Measurements from ENCODE around the gene FGD3.
A peak's percentile ranks its signal among the peaks of the same experiment; 100 is the strongest.

The FGD3 gene

GRCh38 chr9:93043122-93043521 is 95.8 kb downstream of the FGD3 start:
- in situ Hi-C loops (cut with MboI; ENCODE audit: low sequenced_read_pairs) = no loop called here
- Histone ChIP-seq H3K36me3 (replicated peaks) (no peaks in the 10 kb centered on the region), H3K27me3 (ENCODE audit: low read depth) (no peaks in the 10 kb centered on the region), H3K9me3 (no peaks in the 10 kb centered on the region), H3K4me3 (no peak overlapping the region), H3K4me1 (no peaks in the 10 kb centered on the region)
- DNase-seq (ENCODE audit: low spot score in 2 of 2) = no peak

GRCh38 chr9:93045521-93045920 is 98.2 kb downstream of the FGD3 start:
- H3K9me3 ChIP-seq = no peaks in the 10 kb centered on the region
- H3K4me1 ChIP-seq = no peaks in the 10 kb centered on the region
- H3K27me3 ChIP-seq (ENCODE audit: low read depth) = no peaks in the 10 kb centered on the region
- in situ Hi-C loops (cut with MboI; ENCODE audit: low sequenced_read_pairs) = no loop called here
- H3K36me3 ChIP-seq (replicated peaks) = no peaks in the 10 kb centered on the region
- H3K4me3 ChIP-seq = no peak overlapping the region
- DNase-seq (ENCODE audit: low spot score in 2 of 2) = no peak

GRCh38 chr9:93048566-93049448 is 101.5 kb downstream of the FGD3 start:
- no peak for DNase-seq (ENCODE audit: low spot score in 2 of 2)

GRCh38 chr9:93049491-93049890 is 102.2 kb downstream of the FGD3 start:
- DNase-seq (ENCODE audit: low spot score in 2 of 2) = no peak
- Histone ChIP-seq H3K9me3 (no peaks in the 10 kb centered on the region), H3K27me3 (ENCODE audit: low read depth) (no peaks in the 10 kb centered on the region), H3K4me3 (no peak overlapping the region), H3K36me3 (replicated peaks) (no peaks in the 10 kb centered on the region), H3K4me1 (no peaks in the 10 kb centered on the region)
- in situ Hi-C loops (cut with MboI; ENCODE audit: low sequenced_read_pairs) = no loop called here

More at GRCh38 chr9:93048566-93049448, 101.5 kb downstream of the FGD3 start:
- H3K9me3 ChIP-seq = no peaks in the 10 kb centered on the region
- in situ Hi-C loops (cut with MboI; ENCODE audit: low sequenced_read_pairs) = no loop called here
- H3K27me3 ChIP-seq (ENCODE audit: low read depth) = no peaks in the 10 kb centered on the region
- no peaks in the 10 kb centered on the region for H3K4me1 ChIP-seq
- H3K36me3 ChIP-seq (replicated peaks) = no peaks in the 10 kb centered on the region
- H3K4me3 ChIP-seq = no peak overlapping the region

GRCh38 chr9:93050231-93050630 is 102.9 kb downstream of the FGD3 start:
- H3K36me3 ChIP-seq (replicated peaks) = no peaks in the 10 kb centered on the region
- no peaks in the 10 kb centered on the region for H3K9me3 ChIP-seq
- no peaks in the 10 kb centered on the region for H3K27me3 ChIP-seq (ENCODE audit: low read depth)
- in situ Hi-C loops (cut with MboI; ENCODE audit: low sequenced_read_pairs) = no loop called here
- DNase-seq (ENCODE audit: low spot score in 2 of 2) = no peak
- no peaks in the 10 kb centered on the region for H3K4me1 ChIP-seq
- H3K4me3 ChIP-seq = no peak overlapping the region

GRCh38 chr9:93051680-93052089 is 104.4 kb downstream of the FGD3 start:
- Histone ChIP-seq H3K36me3 (replicated peaks) (no peaks in the 10 kb centered on the region), H3K27me3 (ENCODE audit: low read depth) (no peaks in the 10 kb centered on the region), H3K4me3 (no peak overlapping the region), H3K4me1 (no peaks in the 10 kb centered on the region), H3K9me3 (no peaks in the 10 kb centered on the region)
- in situ Hi-C loops (cut with MboI; ENCODE audit: low sequenced_read_pairs) = no loop called here
- no peak for DNase-seq (ENCODE audit: low spot score in 2 of 2)

- Histone ChIP-seq H3K27me3 (ENCODE audit: low read depth) (no peaks in the 10 kb centered on the region), H3K4me1 (no peaks in the 10 kb centered on the region), H3K9me3 (no peaks in the 10 kb centered on the region), H3K36me3 (replicated peaks) (no peaks in the 10 kb centered on the region), H3K4me3 (no peak overlapping the region)
- no peak for DNase-seq (ENCODE audit: low spot score in 2 of 2)
- in situ Hi-C loops (cut with MboI; ENCODE audit: low sequenced_read_pairs) = no loop called here
These were observed 105.6 kb downstream of the FGD3 start for GRCh38 chr9:93052791-93053540.

- H3K27me3 ChIP-seq (ENCODE audit: low read depth) = no peaks in the 10 kb centered on the region
- in situ Hi-C loops (cut with MboI; ENCODE audit: low sequenced_read_pairs) = no loop called here
- no peaks in the 10 kb centered on the region for H3K9me3 ChIP-seq
- H3K4me3 ChIP-seq = no peak overlapping the region
- DNase-seq (ENCODE audit: low spot score in 2 of 2) = no peak
- H3K4me1 ChIP-seq = no peaks in the 10 kb centered on the region; the same call in 1 of the 2 replicates
- no peaks in the 10 kb centered on the region for H3K36me3 ChIP-seq (replicated peaks)
These were observed 106.5 kb downstream of the FGD3 start for GRCh38 chr9:93053781-93054331.

GRCh38 chr9:93054758-93055704 is 107.7 kb downstream of the FGD3 start:
- in situ Hi-C loops (cut with MboI; ENCODE audit: low sequenced_read_pairs) = no loop called here
- no peaks in the 10 kb centered on the region for H3K27me3 ChIP-seq (ENCODE audit: low read depth)
- H3K9me3 ChIP-seq = no peaks in the 10 kb centered on the region
- H3K36me3 ChIP-seq (replicated peaks) = no peaks in the 10 kb centered on the region
- no peak overlapping the region for H3K4me3 ChIP-seq
- no peak for DNase-seq (ENCODE audit: low spot score in 2 of 2)
- peaks cover 9% of the 10 kb centered on the region for H3K4me1 ChIP-seq

- DNase-seq (ENCODE audit: low spot score in 2 of 2) = no peak
- Histone ChIP-seq H3K4me1 (peaks cover 10% of the 10 kb centered on the region), H3K4me3 (no peak overlapping the region), H3K36me3 (replicated peaks) (no peaks in the 10 kb centered on the region), H3K9me3 (no peaks in the 10 kb centered on the region), H3K27me3 (ENCODE audit: low read depth) (no peaks in the 10 kb centered on the region)
- in situ Hi-C loops (cut with MboI; ENCODE audit: low sequenced_read_pairs) = no loop called here
These were observed 109.8 kb downstream of the FGD3 start for GRCh38 chr9:93057042-93057702.

GRCh38 chr9:93057703-93058354 is 110.5 kb downstream of the FGD3 start:
- Histone ChIP-seq H3K27me3 (ENCODE audit: low read depth) (no peaks in the 10 kb centered on the region), H3K4me3 (peak overlapping the region; percentile 41; the same call in 1 of the 2 replicates), H3K9me3 (no peaks in the 10 kb centered on the region), H3K4me1 (peaks cover 10% of the 10 kb centered on the region), H3K36me3 (replicated peaks) (no peaks in the 10 kb centered on the region)
- no peak for DNase-seq (ENCODE audit: low spot score in 2 of 2)
- in situ Hi-C loops (cut with MboI; ENCODE audit: low sequenced_read_pairs) = no loop called here

- H3K4me3 ChIP-seq = peak within 1 kb of the TSS; percentile 41
- peak; percentile 51 to 89 for DNase-seq (ENCODE audit: low spot score in 2 of 2)
- peaks cover 10% of the 10 kb centered on the region for H3K4me1 ChIP-seq
- in situ Hi-C loops (cut with MboI; ENCODE audit: low sequenced_read_pairs) = no loop called here
- no peaks in the 10 kb centered on the region for H3K9me3 ChIP-seq
- no peaks in the 10 kb centered on the region for H3K36me3 ChIP-seq (replicated peaks)
- no peaks in the 10 kb centered on the region for H3K27me3 ChIP-seq (ENCODE audit: low read depth)
These were observed 111.2 kb downstream of the FGD3 start, which contains the start of gene SUSD3 for GRCh38 chr9:93058355-93059010. Gene SUSD3, plus strand, starts transcription at chr9:93058701. Its CDS starts 42 bp downstream, at chr9:93058743.
